ENCODE measurements around the gene SLAIN1.

DNA sequence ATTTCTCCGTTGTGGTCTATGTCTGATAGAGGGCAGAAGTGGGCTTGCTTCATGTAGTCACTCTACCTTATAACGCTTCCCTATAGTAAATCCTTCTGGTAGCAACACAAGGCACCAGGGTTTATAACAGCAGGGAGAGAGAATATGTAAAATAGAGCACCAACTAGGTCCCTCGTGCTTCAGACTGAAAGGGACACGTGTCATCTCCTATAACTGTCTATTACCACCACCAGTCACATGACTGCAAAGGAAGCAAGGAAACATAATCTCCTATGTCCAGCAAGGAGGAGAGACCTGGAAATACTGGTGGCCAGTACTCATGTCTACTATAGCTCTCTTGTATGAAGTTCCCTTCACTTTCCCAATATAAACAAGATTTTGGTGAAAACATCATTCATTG lies 79.2 kb downstream of the SLAIN1 start:
- TF ChIP-seq, protein P1, sequence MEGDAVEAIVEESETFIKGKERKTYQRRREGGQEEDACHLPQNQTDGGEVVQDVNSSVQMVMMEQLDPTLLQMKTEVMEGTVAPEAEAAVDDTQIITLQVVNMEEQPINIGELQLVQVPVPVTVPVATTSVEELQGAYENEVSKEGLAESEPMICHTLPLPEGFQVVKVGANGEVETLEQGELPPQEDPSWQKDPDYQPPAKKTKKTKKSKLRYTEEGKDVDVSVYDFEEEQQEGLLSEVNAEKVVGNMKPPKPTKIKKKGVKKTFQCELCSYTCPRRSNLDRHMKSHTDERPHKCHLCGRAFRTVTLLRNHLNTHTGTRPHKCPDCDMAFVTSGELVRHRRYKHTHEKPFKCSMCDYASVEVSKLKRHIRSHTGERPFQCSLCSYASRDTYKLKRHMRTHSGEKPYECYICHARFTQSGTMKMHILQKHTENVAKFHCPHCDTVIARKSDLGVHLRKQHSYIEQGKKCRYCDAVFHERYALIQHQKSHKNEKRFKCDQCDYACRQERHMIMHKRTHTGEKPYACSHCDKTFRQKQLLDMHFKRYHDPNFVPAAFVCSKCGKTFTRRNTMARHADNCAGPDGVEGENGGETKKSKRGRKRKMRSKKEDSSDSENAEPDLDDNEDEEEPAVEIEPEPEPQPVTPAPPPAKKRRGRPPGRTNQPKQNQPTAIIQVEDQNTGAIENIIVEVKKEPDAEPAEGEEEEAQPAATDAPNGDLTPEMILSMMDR (IDR thresholded peaks at IDR 0.05), result no peak
- TF ChIP-seq POLR2A (IDR thresholded peaks at IDR 0.05), result no peak
- no peak for TF ChIP-seq POLR2AphosphoS5 (IDR thresholded peaks at IDR 0.05)
